Inferior parietal cortex (tissue), 1 donor: ENCODE results near the gene ZNF548.
"Not testable (repeated sequence)": the region's sequence is repeated elsewhere in the genome, so short reads cannot be mapped to it uniquely, and the experiment has no call there.

Experiments
- DNase-seq: peaks from one replicate; pipeline ENCODE4 v3.0.0-alpha.2; 2016; ENCODE audit errors: extremely low spot score

ZNF548 gene

GRCh38 chr19:57389730-57390598 lies at the start of gene ZNF548:
TSS of gene ZNF548 (plus strand) at chr19:57389854. CDS start at chr19:57390100, 246 bp downstream.
- DNase-seq = peak; percentile 99

GRCh38 chr19:57342582-57342981 lies 47.1 kb upstream of the ZNF548 start:
- no peak for DNase-seq

GRCh38 chr19:57348136-57348535 lies 41.5 kb upstream of the ZNF548 start:
- DNase-seq = no peak

- peak; percentile 98 for DNase-seq
Observed at GRCh38 chr19:57350877-57351805, 38.5 kb upstream of the ZNF548 start, which contains the start of gene ZNF304. TSS of gene ZNF304 (plus strand) at chr19:57351271. CDS start at chr19:57351665, 394 bp downstream.

- no peak for DNase-seq
Observed at GRCh38 chr19:57351867-57352266, 37.8 kb upstream of the ZNF548 start.

- DNase-seq = no peak
Observed at GRCh38 chr19:57355916-57356315, 33.7 kb upstream of the ZNF548 start.

- DNase-seq = no peak
Observed at GRCh38 chr19:57357406-57357805, 32.2 kb upstream of the ZNF548 start.

- DNase-seq = no peak
Observed at GRCh38 chr19:57359300-57359699, 30.4 kb upstream of the ZNF548 start.

GRCh38 chr19:57362419-57362818 lies 27.2 kb upstream of the ZNF548 start:
- no peak for DNase-seq

GRCh38 chr19:57362997-57363687 lies 26.5 kb upstream of the ZNF548 start, which contains the start of the genes TRAPPC2B and ZNF547:
TSS of gene TRAPPC2B (plus strand) at chr19:57363551. CDS start at chr19:57364834, 1,283 bp downstream.
TSS of gene ZNF547 (plus strand) at chr19:57363551. CDS start at chr19:57368556, 5,005 bp downstream.
- peak; percentile 98 for DNase-seq

- DNase-seq = no peak
Observed at GRCh38 chr19:57363688-57364181, 25.9 kb upstream of the ZNF548 start.

- no peak for DNase-seq
Observed at GRCh38 chr19:57366776-57367175, 22.9 kb upstream of the ZNF548 start.

- DNase-seq = no peak
Observed at GRCh38 chr19:57374179-57374578, 15.5 kb upstream of the ZNF548 start.

- DNase-seq = not testable (repeated sequence)
Observed at GRCh38 chr19:57374647-57375046, 15.0 kb upstream of the ZNF548 start.

- no peak for DNase-seq
Observed at GRCh38 chr19:57376151-57376550, 13.5 kb upstream of the ZNF548 start.

GRCh38 chr19:57377498-57378146 lies 12.0 kb upstream of the ZNF548 start:
- DNase-seq = no peak

GRCh38 chr19:57380923-57381322 lies 8.7 kb upstream of the ZNF548 start:
- DNase-seq = no peak

- DNase-seq = no peak
Observed at GRCh38 chr19:57382806-57383488, 6.7 kb upstream of the ZNF548 start.

GRCh38 chr19:57389194-57389729 lies 392 bp upstream of the ZNF548 start:
- DNase-seq = no peak

GRCh38 chr19:57395710-57396109 lies 6.1 kb downstream of the ZNF548 start:
- DNase-seq = no peak
